Hippocampal formation (tissue), 2 donors: ENCODE measurements around the gene KRT72.

Source experiments
- DNase-seq, 2 donors: peaks; one replicate each; lab custom pipeline; 2025; lab: John Stamatoyannopoulos, UW

KRT72 gene

GRCh38 chr12:52542157-52542556 lies 59.1 kb downstream of the KRT72 start:
- DNase-seq = no peak

- no peak for DNase-seq
Observed at GRCh38 chr12:52541709-52542108, 59.6 kb downstream of the KRT72 start.

GRCh38 chr12:52540531-52540930 lies 60.7 kb downstream of the KRT72 start:
- DNase-seq = no peak

- no peak for DNase-seq
Observed at GRCh38 chr12:52539821-52540173, 61.5 kb downstream of the KRT72 start.

- no peak for DNase-seq
Observed at GRCh38 chr12:52539083-52539820, 62.0 kb downstream of the KRT72 start.

DNA sequence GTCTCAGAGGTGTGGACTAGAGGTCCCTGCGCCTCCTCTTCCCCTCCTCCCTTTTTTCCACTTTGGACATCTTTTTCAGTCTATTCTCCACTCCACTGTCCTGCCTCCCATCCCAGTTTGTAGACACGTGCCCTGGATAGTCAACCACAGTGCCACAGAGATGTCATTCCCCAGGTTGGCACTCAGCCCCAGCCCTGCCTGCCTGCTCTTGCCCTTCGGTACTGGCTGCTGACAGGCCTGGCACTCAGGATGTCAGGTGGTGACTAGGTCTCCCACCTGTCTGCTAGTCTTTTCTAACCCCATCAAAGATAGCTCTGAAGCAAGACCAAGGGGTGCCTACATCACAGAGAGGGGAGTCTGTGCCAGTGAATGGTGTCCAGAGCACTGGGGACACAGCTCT lies 64.2 kb downstream of the KRT72 start:
- no peak for DNase-seq
